Mesothelial cell of epicardium (in vitro differentiated cells): ENCODE results near the gene GABARAP. TPM values are rescaled to one million over a fixed set of nuclear protein-coding genes. Genes with fewer than 3 reads are reported as not detected.

ENCODE experiments used
- DNase-seq, 2 experiments: peaks; one replicate each; pipeline ENCODE4 v3.0.0; 2021; ENCODE audit warnings: low spot score in 2 of 2; ENCODE audit not compliant: unreplicated experiment in 2 of 2
- H3K27ac Mint-ChIP-seq: 2 replicates; pipeline ENCODE4 v1.8.0; 2021; ENCODE audit warnings: mixed read lengths
- H3K27me3 Mint-ChIP-seq: 2 replicates; pipeline ENCODE4 v1.8.0; 2021; ENCODE audit warnings: low read depth, mixed read lengths
- H3K36me3 Mint-ChIP-seq: 2 replicates; pipeline ENCODE4 v1.8.0; 2021; ENCODE audit warnings: mixed read lengths
- H3K4me1 Mint-ChIP-seq: 2 replicates; pipeline ENCODE4 v1.8.0; 2021; ENCODE audit warnings: mixed read lengths
- H3K4me3 Mint-ChIP-seq: 2 replicates; pipeline ENCODE4 v1.8.0; 2021; ENCODE audit warnings: mild to moderate bottlenecking, moderate library complexity, mixed read lengths
- H3K9me3 Mint-ChIP-seq: 2 replicates; pipeline ENCODE4 v1.8.0; 2021; ENCODE audit warnings: mixed read lengths
- total RNA-seq: library from RNA; stranded (reverse); gene quantifications from 3 replicates; pipeline ENCODE4 v1.2.1, GENCODE V29; 2021
- TF ChIP-seq, protein P1 (sequence below): fragments of 200-600 bp; sonication (generic); IDR thresholded peaks from one replicate; pipeline ENCODE4 v1.5.0; 2021; ENCODE audit warnings: antibody characterized with exemption; ENCODE audit not compliant: unreplicated experiment

The GABARAP gene
- total RNA-seq, 1 donor from 2014 or later = 424 TPM

DNA sequence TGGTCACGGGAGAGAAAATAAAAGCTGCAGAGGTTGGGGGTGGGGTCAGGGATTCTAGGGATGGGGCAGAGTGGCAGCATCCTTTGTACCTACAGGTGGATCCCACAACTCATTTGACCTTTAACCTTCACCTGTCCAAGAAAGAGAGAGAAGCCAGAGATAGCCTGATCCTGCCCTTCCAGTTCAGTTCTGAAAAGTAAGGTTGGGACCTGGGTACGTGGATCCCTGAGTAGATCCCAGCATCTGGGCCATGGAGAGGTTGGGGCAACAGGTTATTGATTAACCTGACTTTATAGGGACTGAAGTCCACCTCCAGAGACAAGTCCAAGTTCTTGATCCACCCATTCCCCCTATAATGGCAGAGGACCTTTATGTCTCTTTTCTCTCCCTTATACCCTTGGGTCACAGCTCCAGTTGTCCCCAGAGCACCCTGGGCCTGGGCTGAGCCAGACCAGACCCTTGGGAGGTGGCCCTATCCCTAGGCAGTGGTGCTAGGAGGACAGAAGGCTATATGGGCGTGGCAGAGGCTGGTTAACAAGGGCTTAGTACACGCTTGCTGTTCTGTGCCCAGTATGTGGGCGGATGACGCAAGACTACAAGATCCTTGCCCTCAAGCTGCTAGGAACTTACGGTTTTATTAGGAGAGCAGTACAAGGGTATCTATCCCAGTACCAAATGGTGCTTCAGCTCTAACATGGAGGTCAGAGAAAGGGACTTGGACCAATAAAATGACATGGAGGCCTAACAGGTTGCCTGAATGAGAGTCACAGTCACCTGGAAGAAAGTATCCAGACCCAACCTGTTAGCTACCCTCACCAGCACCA is 16.7 kb upstream of the GABARAP start:
- H3K4me1 Mint-ChIP-seq = peaks cover 20% of the 10 kb centered on the region
- H3K27me3 Mint-ChIP-seq = peaks cover 28% of the 10 kb centered on the region

DNA sequence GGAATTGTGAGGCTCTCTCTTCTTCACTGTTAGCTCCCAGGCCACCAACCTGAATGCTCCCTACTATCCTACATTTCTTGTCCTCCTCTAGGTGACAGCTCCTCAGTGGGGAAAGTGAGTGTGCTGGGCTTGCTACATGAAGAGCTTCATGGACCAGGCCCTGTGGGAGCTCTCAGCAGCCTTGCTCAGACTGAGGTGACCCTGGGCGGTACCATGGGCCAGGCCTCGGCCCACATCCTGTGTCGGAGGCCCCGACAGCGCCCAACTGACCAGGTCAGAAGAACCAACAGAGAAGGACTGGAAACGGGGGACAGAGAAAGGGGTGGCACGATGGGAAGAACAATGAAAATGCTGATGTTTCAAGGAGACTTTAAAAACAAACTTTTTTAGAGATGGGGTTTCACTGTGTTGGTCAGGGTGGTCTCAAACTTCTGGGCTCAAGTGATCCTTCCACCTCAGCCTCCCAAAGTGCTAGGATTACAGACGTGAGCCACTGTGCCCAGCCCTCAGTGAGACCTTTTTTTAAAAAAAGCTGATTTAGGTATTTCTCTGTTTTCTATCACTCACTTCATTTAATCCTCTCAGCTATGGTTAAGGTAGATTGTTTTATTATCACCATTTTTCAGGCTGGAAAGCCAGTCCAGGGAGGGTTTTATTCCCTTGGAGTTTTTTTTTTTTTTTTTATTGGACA is 14.7 kb upstream of the GABARAP start:
- Mint-ChIP-seq H3K9me3 (no peaks in the 10 kb centered on the region), H3K4me3 (no peak overlapping the region), H3K36me3 (peaks cover 14% of the 10 kb centered on the region), H3K27ac (peak overlapping the region; percentile 58), H3K4me1 (peaks cover 16% of the 10 kb centered on the region), H3K27me3 (peaks cover 10% of the 10 kb centered on the region)
- TF ChIP-seq, protein P1, sequence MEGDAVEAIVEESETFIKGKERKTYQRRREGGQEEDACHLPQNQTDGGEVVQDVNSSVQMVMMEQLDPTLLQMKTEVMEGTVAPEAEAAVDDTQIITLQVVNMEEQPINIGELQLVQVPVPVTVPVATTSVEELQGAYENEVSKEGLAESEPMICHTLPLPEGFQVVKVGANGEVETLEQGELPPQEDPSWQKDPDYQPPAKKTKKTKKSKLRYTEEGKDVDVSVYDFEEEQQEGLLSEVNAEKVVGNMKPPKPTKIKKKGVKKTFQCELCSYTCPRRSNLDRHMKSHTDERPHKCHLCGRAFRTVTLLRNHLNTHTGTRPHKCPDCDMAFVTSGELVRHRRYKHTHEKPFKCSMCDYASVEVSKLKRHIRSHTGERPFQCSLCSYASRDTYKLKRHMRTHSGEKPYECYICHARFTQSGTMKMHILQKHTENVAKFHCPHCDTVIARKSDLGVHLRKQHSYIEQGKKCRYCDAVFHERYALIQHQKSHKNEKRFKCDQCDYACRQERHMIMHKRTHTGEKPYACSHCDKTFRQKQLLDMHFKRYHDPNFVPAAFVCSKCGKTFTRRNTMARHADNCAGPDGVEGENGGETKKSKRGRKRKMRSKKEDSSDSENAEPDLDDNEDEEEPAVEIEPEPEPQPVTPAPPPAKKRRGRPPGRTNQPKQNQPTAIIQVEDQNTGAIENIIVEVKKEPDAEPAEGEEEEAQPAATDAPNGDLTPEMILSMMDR = no peak
- DNase-seq = no peak

More for the DNA sequence above, 16.7 kb upstream of the GABARAP start:
- no peak overlapping the region for H3K27ac Mint-ChIP-seq
- no peaks in the 10 kb centered on the region for H3K9me3 Mint-ChIP-seq
- no peak overlapping the region for H3K4me3 Mint-ChIP-seq
- DNase-seq = no peak
- H3K36me3 Mint-ChIP-seq = peaks cover 14% of the 10 kb centered on the region
- TF ChIP-seq, protein P1 = no peak

DNA sequence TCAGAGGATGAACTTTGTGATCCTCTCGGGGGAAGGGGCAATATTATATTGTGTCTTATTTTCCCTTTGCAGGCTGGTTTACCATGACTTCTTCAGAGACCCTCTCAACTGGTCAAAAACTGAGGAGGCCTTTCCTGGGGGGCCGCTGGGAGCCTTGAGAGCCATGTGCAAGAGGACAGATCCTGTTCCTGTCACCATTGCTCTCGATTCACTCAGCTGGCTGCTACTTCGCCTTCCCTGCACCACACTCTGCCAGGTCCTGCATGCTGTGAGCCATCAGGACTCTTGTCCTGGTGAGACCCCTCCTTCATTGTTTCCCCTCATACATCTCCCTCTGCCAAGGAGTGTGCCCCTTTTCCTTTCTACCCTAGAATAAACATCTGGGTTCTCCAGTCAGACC is 12.3 kb upstream of the GABARAP start:
- H3K27ac Mint-ChIP-seq = peak overlapping the region; percentile 16
- no peaks in the 10 kb centered on the region for H3K27me3 Mint-ChIP-seq
- H3K9me3 Mint-ChIP-seq = no peaks in the 10 kb centered on the region
- DNase-seq = no peak
- peak overlapping the region; percentile 31 for H3K4me3 Mint-ChIP-seq
- peaks cover 24% of the 10 kb centered on the region for H3K4me1 Mint-ChIP-seq
- H3K36me3 Mint-ChIP-seq = peaks cover 14% of the 10 kb centered on the region
- TF ChIP-seq, protein P1 = no peak

DNA sequence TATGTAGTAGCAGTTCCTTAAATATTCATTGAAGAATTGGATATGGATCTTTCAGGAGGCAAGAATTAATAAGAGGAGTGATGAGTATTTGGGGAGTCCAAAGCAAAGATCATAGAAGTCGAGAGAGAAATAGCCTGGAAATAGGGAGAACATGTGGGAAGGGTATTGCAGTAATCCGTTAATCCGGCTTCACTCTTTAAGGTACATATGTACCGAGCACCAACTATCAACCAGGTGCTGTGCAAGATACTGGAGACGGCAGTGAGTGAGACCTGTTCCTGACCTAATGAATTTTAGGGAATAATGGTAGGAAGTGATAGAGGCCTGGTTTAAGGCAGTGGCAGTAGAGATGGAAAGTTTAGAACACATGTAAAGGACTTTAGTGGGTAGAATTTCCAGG is 10.8 kb upstream of the GABARAP start:
- DNase-seq = no peak
- Mint-ChIP-seq H3K27me3 (no peaks in the 10 kb centered on the region), H3K4me1 (peaks cover 31% of the 10 kb centered on the region), H3K36me3 (peaks cover 14% of the 10 kb centered on the region), H3K9me3 (no peaks in the 10 kb centered on the region), H3K27ac (peak overlapping the region; percentile 100), H3K4me3 (peak overlapping the region; percentile 97)
- TF ChIP-seq, protein P1 = no peak

DNA sequence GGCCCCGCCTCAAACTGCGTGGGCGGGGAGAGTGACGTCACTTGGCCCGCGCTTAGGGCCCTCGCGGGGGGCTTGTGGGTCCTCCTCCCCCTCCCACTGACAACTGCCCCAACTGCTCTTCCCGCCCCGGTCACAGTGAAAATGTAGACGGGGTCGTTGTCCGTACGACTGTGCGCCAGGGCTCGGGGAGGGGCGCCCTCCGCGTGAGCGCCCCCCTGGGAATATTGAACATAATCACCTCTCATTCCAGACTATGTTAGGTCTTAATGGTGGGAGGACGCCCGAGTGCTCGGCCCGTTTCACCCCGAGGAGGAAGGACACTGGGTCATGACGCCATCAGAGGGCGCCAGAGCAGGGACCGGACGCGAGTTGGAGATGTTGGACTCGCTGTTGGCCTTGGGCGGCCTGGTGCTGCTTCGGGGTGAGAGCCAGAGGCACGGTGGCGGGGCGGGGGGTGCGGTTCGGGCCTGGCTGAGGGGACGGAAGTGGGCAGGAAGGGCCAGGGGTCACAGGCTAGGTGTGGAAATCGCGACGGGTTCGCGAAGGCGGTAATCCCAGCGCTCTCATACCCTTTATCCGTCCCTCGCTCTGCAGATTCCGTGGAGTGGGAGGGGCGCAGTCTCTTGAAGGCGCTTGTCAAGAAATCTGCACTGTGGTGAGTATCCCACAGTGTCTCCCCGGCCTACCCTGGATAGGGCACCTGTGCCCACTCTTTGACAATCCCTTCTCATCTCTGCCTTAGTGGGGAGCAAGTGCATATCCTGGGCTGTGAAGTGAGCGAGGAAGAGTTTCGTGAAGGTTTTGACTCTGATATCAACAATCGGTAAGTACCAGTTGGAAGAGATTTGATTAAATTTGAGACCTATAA is 10.2 kb upstream of the GABARAP start, which contains the start of gene ELP5:
TSS of gene ELP5 (plus strand) at position 40 of the 868 bp plus-strand sequence. CDS start at position 376, 336 bp downstream.
- H3K9me3 Mint-ChIP-seq = no peaks in the 10 kb centered on the region
- peak; percentile 84 to 91 for DNase-seq
- no peaks in the 10 kb centered on the region for H3K27me3 Mint-ChIP-seq
- H3K27ac Mint-ChIP-seq = peak within 1 kb of the TSS; percentile 100
- H3K4me1 Mint-ChIP-seq = peaks cover 31% of the 10 kb centered on the region
- TF ChIP-seq, protein P1 = no peak
- H3K4me3 Mint-ChIP-seq = peak within 1 kb of the TSS; percentile 97
- peaks cover 14% of the 10 kb centered on the region for H3K36me3 Mint-ChIP-seq
